Measurements from ENCODE around the gene MACROD2.

The MACROD2 gene

DNA sequence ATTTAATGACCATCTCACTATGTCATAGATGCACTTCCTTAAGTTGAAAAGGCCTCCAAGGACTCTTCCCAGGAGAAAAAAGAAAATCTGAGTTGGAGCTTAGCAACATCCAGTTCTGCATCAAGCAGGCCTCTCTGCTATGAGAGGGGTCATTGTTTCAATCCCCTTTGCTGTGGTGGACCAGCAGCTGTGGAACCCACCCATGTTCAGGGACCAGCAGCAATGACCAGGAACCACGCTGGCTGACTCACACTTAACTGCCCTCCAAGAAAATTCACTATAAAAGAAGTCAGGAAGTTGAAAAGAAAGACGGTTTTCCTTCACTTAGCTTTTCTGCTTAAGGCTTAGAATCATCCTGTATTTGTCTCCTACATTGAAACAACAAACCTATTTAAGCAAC is 1404.5 kb downstream of the MACROD2 start:
- TF ChIP-seq, protein P1, sequence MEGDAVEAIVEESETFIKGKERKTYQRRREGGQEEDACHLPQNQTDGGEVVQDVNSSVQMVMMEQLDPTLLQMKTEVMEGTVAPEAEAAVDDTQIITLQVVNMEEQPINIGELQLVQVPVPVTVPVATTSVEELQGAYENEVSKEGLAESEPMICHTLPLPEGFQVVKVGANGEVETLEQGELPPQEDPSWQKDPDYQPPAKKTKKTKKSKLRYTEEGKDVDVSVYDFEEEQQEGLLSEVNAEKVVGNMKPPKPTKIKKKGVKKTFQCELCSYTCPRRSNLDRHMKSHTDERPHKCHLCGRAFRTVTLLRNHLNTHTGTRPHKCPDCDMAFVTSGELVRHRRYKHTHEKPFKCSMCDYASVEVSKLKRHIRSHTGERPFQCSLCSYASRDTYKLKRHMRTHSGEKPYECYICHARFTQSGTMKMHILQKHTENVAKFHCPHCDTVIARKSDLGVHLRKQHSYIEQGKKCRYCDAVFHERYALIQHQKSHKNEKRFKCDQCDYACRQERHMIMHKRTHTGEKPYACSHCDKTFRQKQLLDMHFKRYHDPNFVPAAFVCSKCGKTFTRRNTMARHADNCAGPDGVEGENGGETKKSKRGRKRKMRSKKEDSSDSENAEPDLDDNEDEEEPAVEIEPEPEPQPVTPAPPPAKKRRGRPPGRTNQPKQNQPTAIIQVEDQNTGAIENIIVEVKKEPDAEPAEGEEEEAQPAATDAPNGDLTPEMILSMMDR (IDR thresholded peaks at IDR 0.05; ENCODE audit: insufficient read depth, low read depth, low read length, missing control alignments) = no peak
- DNase-seq (ENCODE audit: low read depth) = no peak
- no peak overlapping the region for H3K4me3 ChIP-seq (ENCODE audit: low read depth, low read length)

DNA sequence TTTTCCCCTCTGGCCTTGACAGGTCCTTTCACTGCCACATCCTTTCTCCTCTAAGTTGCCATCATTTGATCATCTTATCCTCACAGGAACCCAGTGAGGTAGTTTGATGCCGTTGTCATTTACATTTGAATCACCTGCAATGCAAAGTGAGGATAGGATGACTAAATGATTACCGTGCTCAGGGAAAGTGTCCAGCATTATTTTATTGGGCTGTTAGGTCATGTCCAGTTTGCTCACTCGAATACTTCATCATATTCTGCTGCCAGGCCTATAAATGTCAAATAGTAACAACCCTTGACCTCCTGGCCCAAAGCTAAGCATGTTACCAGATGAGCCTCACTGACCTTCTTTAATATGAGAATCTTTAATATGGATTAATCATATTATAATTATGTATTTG is 1410.8 kb downstream of the MACROD2 start:
- no peak for DNase-seq (ENCODE audit: low read depth)

DNA sequence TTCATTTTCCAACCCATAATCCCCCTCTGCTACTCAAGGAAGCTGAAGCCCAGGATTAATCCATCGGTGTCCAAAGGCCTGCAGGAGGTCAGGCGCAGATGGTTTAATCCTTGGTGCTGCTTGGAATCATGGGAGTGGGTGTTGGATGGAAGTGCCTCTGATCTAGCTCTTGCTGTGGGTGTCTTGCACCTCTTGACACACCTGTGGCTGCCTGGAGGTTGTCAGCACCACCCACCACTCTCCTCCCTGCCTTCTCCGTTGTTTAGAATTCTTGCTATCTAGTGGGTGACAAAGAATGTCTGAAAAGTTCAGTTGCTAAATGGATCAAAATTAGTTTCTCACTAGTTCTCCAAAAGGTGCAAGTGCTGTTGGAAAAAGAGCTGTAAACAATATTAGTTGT is 1416.5 kb downstream of the MACROD2 start:
- no peak for DNase-seq (ENCODE audit: low read depth)
- H3K4me3 ChIP-seq (ENCODE audit: low read depth, low read length) = no peak overlapping the region
- TF ChIP-seq, protein P1 (IDR thresholded peaks at IDR 0.05; ENCODE audit: insufficient read depth, low read depth, low read length, missing control alignments) = no peak

More for the DNA sequence above, 1410.8 kb downstream of the MACROD2 start:
- H3K4me3 ChIP-seq (ENCODE audit: low read depth, low read length) = no peak overlapping the region
- TF ChIP-seq, protein P1 (IDR thresholded peaks at IDR 0.05; ENCODE audit: insufficient read depth, low read depth, low read length, missing control alignments) = no peak

DNA sequence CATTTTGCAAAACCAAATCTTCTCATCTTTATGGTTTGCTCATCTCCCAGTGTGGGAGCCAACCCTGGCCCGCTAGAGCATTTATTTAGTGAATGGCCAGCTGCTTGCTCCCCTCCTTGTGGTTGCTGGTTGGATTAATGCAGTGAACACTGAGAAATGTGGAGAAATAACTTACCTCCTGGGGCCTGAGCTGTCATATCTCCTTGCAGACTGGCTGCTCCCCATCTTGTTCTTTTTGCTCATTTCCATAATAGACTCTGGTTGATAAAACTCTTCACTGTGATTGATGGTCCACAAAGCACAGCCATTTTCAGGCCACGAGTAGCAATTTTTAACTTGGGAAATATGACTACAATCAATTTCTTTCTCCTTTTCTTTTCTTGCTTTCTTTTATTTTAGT is 1420.6 kb downstream of the MACROD2 start:
- no peak for DNase-seq (ENCODE audit: low read depth)
- no peak overlapping the region for H3K4me3 ChIP-seq (ENCODE audit: low read depth, low read length)
- TF ChIP-seq, protein P1 (IDR thresholded peaks at IDR 0.05; ENCODE audit: insufficient read depth, low read depth, low read length, missing control alignments) = no peak

DNA sequence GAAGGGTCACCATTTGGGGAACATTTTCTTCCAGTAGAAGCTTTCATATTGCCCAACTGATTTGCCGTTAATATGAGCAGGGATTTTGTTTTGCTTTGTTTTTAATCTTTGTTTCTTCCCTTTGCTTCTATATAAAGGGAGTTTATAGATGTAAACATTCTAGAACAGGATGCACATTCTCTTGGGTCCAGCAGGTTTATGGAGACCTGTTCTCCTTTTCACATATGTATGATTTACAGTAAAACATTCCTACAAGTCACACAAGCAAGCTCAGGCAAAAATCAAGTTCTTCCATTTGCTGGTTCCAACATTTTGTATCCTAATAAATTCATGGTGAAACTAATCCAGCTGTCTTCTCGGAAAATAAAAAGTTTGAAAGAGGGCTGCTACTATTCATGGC is 1424.5 kb downstream of the MACROD2 start:
- no peak for DNase-seq (ENCODE audit: low read depth)
- TF ChIP-seq, protein P1 (IDR thresholded peaks at IDR 0.05; ENCODE audit: insufficient read depth, low read depth, low read length, missing control alignments) = no peak
- H3K4me3 ChIP-seq (ENCODE audit: low read depth, low read length) = no peak overlapping the region

DNA sequence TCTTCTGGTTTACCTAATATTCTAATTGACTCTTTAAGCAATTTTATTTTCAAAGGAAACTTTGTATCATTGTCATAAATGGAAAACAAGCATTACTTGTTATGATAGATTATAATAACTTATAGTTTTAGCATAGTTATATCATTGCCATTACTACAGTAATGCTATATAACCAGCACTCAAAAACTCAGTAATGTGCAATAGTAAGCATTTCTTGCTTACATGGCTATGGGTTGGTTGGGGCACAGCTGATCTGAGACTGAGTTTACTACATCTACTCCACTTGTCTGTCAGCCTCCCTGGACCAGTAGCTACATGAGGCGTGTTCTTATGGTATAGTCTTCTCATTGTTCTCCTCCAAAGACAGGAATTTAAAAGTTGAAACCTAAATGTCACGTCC is 1427.7 kb downstream of the MACROD2 start:
- H3K4me3 ChIP-seq (ENCODE audit: low read depth, low read length) = no peak overlapping the region
- TF ChIP-seq, protein P1 (IDR thresholded peaks at IDR 0.05; ENCODE audit: insufficient read depth, low read depth, low read length, missing control alignments) = no peak

DNA sequence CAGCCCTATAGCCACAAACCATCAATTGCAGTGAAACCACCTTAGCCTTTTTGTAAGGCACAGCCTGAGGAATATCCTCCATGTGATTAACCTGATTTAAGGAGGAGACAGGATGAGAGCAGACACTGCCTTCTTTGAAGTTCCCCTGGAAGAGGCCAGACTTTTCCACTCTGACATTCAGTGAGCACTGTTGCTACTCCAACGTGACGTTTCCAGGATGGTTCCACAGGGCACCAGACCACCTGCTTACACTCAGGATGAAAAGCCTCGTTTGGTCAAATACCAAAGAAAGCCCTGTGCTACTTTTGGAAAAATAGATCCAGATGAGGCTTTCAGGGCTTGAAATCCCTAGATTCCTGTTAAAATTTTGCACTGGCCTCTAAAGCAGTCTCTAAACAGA is 1444.2 kb downstream of the MACROD2 start:
- DNase-seq (ENCODE audit: low read depth) = no peak
- H3K4me3 ChIP-seq (ENCODE audit: low read depth, low read length) = no peak overlapping the region
- TF ChIP-seq, protein P1 (IDR thresholded peaks at IDR 0.05; ENCODE audit: insufficient read depth, low read depth, low read length, missing control alignments) = no peak

More for the DNA sequence above, 1427.7 kb downstream of the MACROD2 start:
- DNase-seq (ENCODE audit: low read depth) = no peak
